ENCODE results near the gene SHISAL2B.
"Not testable (repeated sequence)": the region's sequence is repeated elsewhere in the genome, so short reads cannot be mapped to it uniquely, and the experiment has no call there.

The SHISAL2B gene

GRCh38 chr5:64690417-64691151, at the start of gene SHISAL2B:
TSS of gene SHISAL2B (plus strand) at chr5:64690503. CDS start at chr5:64690624, 121 bp downstream.
- DNase-seq: no peak

GRCh38 chr5:64644831-64645230, 45.5 kb upstream of the SHISAL2B start:
- DNase-seq: no peak

GRCh38 chr5:64646169-64646568, 44.1 kb upstream of the SHISAL2B start:
- no peak for DNase-seq

GRCh38 chr5:64649512-64649911, 40.8 kb upstream of the SHISAL2B start:
- no peak for DNase-seq

- DNase-seq: no peak
Measured at GRCh38 chr5:64653766-64654560, 36.3 kb upstream of the SHISAL2B start.

GRCh38 chr5:64654561-64654938, 35.8 kb upstream of the SHISAL2B start:
- no peak for DNase-seq

GRCh38 chr5:64655596-64655995, 34.7 kb upstream of the SHISAL2B start:
- DNase-seq: no peak

- no peak for DNase-seq
Measured at GRCh38 chr5:64659289-64659688, 31.0 kb upstream of the SHISAL2B start.

- DNase-seq: not testable (repeated sequence)
Measured at GRCh38 chr5:64663181-64663580, 27.1 kb upstream of the SHISAL2B start.

GRCh38 chr5:64665243-64665642, 25.1 kb upstream of the SHISAL2B start:
- no peak for DNase-seq

- DNase-seq: no peak
Measured at GRCh38 chr5:64666078-64666477, 24.2 kb upstream of the SHISAL2B start.

- DNase-seq: no peak
Measured at GRCh38 chr5:64667068-64667467, 23.2 kb upstream of the SHISAL2B start.

GRCh38 chr5:64670277-64670676, 20.0 kb upstream of the SHISAL2B start:
- DNase-seq: no peak

- no peak for DNase-seq
Measured at GRCh38 chr5:64671678-64672077, 18.6 kb upstream of the SHISAL2B start.

- no peak for DNase-seq
Measured at GRCh38 chr5:64678374-64678773, 11.9 kb upstream of the SHISAL2B start.

- DNase-seq: no peak
Measured at GRCh38 chr5:64680289-64680688, 10.0 kb upstream of the SHISAL2B start.

GRCh38 chr5:64682608-64683007, 7.7 kb upstream of the SHISAL2B start:
- no peak for DNase-seq

GRCh38 chr5:64685866-64686265, 4.4 kb upstream of the SHISAL2B start:
- no peak for DNase-seq

GRCh38 chr5:64688391-64688790, 1.9 kb upstream of the SHISAL2B start:
- DNase-seq: no peak

- no peak for DNase-seq
Measured at GRCh38 chr5:64688965-64689364, 1.3 kb upstream of the SHISAL2B start.

- no peak for DNase-seq
Measured at GRCh38 chr5:64690104-64690416, 243 bp upstream of the SHISAL2B start.

GRCh38 chr5:64691291-64691690, 988 bp downstream of the SHISAL2B start:
- no peak for DNase-seq

GRCh38 chr5:64693636-64694035, 3.3 kb downstream of the SHISAL2B start:
- no peak for DNase-seq

GRCh38 chr5:64696414-64696813, 6.1 kb downstream of the SHISAL2B start:
- not testable (repeated sequence) for DNase-seq

- DNase-seq: no peak
Measured at GRCh38 chr5:64700765-64701164, 10.5 kb downstream of the SHISAL2B start.
